ENCODE results near the gene ANKRD13A.

GRCh38 chr12:109968801-109969200 is 30.4 kb upstream of the ANKRD13A start:
- TF ChIP-seq EZH2 (IDR thresholded peaks at IDR 0.05; ENCODE audit: insufficient read depth, poor library complexity, severe bottlenecking) (no peak), EZH2phosphoT487 (IDR thresholded peaks at IDR 0.05; ENCODE audit: insufficient read depth, low read depth) (no peak)
